Measurements from ENCODE around the gene SUCLG2.

SUCLG2 gene

GRCh38 chr3:67437090-67437489, 217.3 kb downstream of the SUCLG2 start:
- no peak for DNase-seq

GRCh38 chr3:67433109-67433508, 221.3 kb downstream of the SUCLG2 start:
- no peak for DNase-seq

DNA sequence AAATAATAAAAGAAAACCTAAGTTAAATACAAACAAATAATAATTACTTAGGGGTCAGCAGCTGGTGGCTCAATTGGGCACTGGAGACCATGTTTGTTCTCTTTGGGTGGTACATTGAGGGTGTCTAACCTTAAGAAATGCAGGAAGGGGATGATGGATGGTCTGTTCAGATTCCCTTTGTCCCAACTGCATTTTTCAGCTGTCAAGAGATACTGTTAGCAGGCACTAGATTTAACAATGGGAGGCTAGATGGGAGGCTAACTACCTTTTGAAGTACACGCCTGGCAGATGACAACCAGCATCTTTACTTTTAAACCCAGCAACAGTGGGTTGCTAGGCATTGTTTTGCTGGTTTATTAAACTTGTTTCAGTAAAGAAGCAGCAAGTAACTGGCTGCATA, 222.5 kb downstream of the SUCLG2 start:
- no peak for DNase-seq

DNA sequence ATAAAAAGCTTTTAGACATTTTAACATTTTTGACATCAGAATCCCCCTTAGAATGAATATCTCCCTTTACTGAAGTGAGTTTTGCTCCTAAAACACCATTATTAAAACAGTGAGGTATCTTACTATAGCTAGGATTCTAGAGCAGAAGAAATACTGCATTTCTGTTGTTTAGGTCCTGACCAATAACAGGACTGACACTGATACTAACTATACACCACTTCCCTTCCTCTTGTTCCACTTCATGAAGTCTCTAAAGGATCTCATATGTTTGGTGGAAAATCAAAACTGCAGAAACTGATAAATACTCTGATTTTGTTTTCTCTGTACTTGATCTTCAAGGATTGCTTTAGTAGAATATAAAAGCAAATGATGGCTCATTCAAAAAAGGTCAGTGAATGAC, 230.7 kb downstream of the SUCLG2 start:
- no peak for DNase-seq

- DNase-seq = no peak
Measured at GRCh38 chr3:67421912-67422311, 232.5 kb downstream of the SUCLG2 start.

DNA sequence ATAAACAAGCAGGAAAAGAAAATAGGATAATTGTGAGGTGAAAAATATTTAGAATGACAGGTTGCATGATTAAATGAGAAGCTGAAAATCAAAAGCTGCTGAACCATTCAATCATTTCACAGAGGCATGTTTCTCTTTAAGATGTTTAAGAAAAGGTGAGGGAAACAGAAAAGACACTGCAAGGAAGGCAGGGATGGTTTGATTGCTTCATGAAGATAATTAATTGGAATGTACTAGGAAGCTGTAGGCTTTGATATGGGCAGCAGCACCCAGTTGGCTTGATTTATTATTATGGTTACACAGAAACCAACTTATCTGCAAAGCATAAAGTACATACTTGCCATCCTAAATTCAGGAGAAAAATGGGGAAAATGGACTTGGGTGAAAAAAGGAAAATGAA, 234.6 kb downstream of the SUCLG2 start:
- no peak for DNase-seq

DNA sequence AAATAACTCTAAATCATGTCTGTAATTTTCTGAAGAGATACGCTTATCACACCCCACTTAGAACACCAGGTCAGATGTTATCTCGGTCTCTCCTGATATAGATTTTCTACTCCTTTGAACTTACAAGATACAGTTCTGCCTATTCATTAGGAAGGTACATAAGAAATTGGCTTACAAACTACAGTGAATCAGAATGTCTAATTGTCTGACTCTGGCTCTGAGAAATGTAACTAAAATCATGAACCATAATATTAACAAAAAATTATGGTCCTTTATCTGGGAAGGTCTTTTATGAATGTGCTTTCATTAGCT, 235.2 kb downstream of the SUCLG2 start:
- no peak for DNase-seq

DNA sequence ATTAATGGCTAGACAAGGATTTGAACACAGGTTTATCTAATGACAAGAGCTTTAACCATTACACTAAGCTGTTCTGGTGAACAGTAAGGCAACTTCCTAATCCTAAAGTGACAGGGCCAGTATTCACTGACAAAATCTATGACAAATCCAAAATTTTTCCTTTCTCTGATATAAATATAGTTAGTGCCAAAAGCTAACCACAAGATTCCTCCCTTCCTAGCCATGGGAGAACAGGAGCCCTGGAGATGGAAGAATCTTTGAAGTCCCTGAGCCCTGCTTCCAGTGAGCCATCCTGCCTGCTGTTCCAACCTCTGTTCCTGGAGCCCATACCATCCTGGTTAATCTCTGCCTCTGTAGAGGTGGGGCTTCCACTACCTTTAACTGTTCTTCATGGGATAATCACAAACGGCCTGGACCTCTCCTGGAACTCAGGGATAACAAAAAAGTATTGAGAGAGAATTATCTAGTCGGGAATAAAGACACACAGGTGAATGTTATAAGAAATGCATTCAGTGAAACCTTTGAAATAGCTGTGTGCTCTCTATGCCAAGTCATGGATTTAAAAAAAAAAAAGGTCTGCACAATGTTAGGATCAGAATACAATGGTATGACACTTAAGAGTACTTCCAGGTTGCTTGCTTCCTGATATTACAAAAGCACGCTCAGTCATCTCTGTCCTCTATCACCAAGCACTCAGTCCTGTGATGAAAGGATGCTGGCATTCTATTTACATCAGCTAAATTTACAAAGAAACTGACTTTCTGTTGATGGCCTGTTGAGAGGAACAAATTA, 235.8 kb downstream of the SUCLG2 start:
- DNase-seq = no peak

- no peak for DNase-seq
Measured at GRCh38 chr3:67416703-67417102, 237.7 kb downstream of the SUCLG2 start.

DNA sequence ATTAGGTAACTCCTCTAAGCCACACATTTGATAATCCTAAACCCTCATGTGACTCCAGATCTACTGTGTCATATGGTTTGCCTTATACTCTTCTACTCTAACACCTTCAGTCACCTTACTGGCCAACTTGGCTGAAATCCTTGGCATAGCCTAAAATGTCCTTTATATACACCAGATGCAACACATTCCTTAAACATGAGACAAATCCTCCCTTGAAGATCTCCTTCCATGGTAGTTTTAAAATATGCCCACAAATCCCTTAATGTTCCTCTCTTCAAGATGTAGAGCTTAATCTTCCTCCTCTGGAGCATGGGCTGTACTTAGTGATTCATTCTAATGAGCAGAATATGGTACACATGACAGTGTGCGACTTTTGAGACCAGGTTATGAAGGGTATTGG, 238.9 kb downstream of the SUCLG2 start:
- DNase-seq = no peak

GRCh38 chr3:67414740-67415139, 239.7 kb downstream of the SUCLG2 start:
- DNase-seq = no peak

DNA sequence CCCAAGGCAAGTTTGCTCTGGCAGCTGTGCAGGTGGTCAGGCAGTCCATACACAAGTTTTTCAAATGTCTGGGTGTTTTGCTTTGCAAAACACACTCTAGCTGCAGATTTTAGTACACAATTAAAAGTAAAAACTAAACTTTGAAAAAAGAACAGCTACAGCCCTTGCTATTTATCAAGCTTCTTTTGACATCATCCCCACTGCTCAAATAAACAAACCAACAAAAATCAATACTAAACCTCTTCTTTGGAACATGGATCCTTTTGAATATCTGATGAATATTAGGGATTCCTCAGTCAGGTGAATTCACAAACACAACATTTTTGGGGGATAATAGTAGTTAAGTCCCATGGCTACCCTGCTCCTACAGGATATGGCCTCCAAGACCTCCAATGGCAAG, 249.2 kb downstream of the SUCLG2 start:
- DNase-seq = no peak

- DNase-seq = no peak
Measured at GRCh38 chr3:67402873-67403272, 251.5 kb downstream of the SUCLG2 start.

DNA sequence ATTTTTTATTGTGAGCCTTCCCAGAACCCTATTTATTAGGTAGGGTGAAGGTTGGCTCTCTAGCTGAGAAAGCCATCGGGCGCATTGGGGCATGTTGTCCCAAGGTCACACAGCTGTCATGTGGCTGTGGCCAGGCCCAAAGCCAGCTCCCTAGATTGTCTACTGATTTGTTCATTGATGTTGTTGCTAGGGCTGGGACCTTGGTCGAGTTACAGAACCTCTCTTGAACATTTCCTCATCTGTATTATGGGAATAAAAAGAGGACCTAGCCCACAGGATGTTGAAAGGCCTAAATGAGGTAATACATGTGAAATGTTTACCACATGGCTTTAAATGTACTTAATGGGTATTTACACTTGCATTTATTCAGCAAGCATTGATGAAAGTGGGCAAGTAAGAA, 252.5 kb downstream of the SUCLG2 start:
- DNase-seq = no peak

DNA sequence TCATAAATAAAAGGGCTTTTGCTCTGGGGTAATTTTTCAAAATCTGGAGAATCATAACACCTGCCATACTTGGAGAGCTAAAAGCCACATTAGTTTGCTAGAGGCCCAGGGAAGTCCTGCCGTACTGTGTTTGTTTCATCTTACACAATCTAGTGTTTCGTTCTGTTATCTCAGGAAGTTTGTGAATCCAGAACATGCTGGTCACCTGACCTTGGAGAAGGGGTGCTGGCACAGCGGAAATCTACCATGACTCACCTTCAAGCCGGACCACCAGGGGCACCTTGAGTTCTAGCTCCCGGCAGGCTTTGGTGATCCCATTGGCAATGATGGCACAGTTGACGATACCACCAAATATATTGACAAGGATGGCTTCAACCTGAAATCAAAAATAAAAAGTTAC, 253.9 kb downstream of the SUCLG2 start:
- DNase-seq = no peak

GRCh38 chr3:67389176-67389575, 265.2 kb downstream of the SUCLG2 start:
- DNase-seq = no peak

- no peak for DNase-seq
Measured at GRCh38 chr3:67388738-67389137, 265.7 kb downstream of the SUCLG2 start.

DNA sequence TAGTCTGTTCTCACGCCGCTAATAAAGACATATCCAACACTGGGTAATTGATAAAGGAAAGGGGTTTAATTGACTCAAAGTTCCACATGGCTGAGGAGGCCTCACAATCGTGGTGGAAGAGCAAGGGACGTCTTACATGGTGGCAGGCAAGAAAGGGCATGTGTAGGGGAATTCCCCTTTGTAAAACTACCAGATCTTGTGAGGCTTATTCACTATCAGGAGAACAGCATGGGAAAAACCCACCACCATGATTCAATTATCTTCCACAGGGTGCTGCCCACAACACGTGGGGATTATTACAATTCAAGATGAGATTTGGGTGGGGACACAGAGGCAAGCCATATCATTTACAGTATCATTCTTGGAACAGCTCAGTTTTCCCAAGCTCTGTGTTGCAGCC, 268.0 kb downstream of the SUCLG2 start:
- no peak for DNase-seq

DNA sequence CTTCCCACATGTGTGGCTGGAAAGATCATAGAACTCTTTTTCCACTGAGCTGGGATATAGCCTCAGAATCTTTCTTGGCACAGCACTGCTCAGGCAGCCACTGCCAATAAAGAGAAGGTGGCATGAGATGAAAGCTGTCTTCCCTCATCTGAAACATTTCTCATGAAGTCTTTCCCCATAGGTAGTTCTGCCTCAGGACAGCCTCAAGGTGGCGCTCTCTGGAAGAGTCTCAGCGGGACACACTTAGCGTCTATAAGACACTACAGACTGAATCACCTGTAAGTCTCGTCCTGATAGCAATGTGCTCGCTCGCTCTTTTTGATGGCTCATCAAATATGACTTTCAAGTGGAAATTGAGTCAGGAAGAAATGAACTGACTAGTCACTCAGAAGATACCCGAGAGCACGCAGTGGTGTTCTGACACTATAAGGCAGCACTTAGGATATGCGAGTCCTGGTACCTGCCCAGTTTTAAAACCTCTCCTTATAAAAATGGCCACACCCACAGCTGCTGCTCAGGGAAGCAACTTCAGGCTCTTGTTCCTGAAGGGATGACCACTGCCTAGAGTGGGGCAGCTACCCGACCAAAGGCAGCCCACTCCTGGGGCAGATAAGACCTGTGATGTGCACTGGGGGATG, 269.5 kb downstream of the SUCLG2 start:
- DNase-seq = peak; percentile 35 to 39

DNA sequence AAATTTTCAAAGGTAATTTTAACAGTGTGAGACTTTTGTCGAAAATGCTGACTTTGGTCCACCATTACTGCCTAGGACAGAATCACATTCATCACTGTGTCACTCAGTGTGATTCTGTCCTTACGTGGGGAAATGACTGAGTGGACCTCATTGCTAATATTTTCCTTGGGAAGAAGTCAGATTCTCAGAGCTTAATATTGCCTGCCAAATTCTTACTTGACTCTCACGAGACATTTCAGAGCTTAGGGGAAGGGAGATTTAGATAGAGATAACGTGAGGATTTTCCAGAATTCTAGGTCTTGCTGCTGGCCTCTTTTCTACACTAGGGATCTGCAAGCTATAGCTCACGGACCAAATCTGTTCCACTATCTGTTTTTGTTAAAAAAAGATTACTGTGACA, 270.4 kb downstream of the SUCLG2 start:
- DNase-seq = no peak

- DNase-seq = no peak
Measured at GRCh38 chr3:67383379-67383778, 271.0 kb downstream of the SUCLG2 start.

DNA sequence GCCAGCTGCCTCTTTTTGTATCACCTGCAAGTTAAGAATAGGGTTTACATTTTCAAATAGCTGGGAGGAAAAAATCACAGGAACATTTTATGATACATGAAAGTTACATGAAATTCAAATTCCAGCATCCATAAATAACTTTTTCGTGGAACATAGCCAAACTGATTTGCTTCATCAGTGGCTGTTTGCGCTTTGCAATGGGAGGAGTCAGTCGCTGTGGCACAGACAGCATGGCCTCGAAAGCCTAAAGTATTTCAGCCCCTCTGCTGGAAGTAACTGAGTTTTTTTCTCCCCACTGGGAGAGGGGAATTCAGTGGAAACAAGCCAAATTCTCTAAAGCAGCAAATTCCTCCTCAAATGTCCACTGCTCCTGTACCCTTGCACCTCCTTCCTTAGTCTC, 271.9 kb downstream of the SUCLG2 start:
- no peak for DNase-seq

GRCh38 chr3:67381667-67382272, 272.6 kb downstream of the SUCLG2 start:
- DNase-seq = peak; percentile 18 to 33

- DNase-seq = no peak
Measured at GRCh38 chr3:67380118-67380517, 274.3 kb downstream of the SUCLG2 start.

GRCh38 chr3:67377299-67377698, 277.1 kb downstream of the SUCLG2 start:
- no peak for DNase-seq

Measured in stimulated activated CD4-positive, alpha-beta T cell treated with anti-CD3 and anti-CD28 coated beads, Interleukin-2, amount 100 ng/mL, for 48 hours (primary cell).